Body of pancreas (tissue), 4 donors: ENCODE results near the gene BCKDHB. TPM values are rescaled to one million over a fixed set of nuclear protein-coding genes. Genes with fewer than 3 reads are reported as not detected.
A peak's percentile ranks its signal among the peaks of the same experiment; 100 is the strongest.
"Not testable (repeated sequence)": the region's sequence is repeated elsewhere in the genome, so short reads cannot be mapped to it uniquely, and the experiment has no call there.

Source experiments
- ATAC-seq: fragments of 150-250 bp; one replicate; pipeline ENCODE4 v1.9.1; 2016
- DNase-seq, 4 donors: peaks; one replicate each; pipeline ENCODE4 v3.0.0-alpha.2; 2019
- H3K27ac ChIP-seq, 4 donors: fragments of 200-600 bp; sonication (generic); 1 replicate in 3 of 4; 2 replicates in 1 of 4; pipeline versions ENCODE4 v1.5.1 to v1.6.1; 2016 to 2019; ENCODE audit warnings: mild to moderate bottlenecking in 1 of 4, mixed read lengths in 1 of 4, moderate library complexity in 1 of 4
- H3K27me3 ChIP-seq, 2 donors: fragments of 200-600 bp; sonication (generic); one replicate each; pipeline ENCODE4 v1.6.0; 2016; ENCODE audit warnings: mild to moderate bottlenecking in 1 of 2
- H3K36me3 ChIP-seq, 2 donors: fragments of 200-600 bp; sonication (generic); replicated peaks in 1 of 2; 2 replicates each; pipeline ENCODE4 v1.5.1; 2016; ENCODE audit warnings: low read depth in 2 of 2; ENCODE audit not compliant: insufficient read depth in 1 of 2
- H3K4me1 ChIP-seq: fragments of 200-600 bp; sonication (generic); one replicate; pipeline ENCODE4 v1.6.0; 2016
- H3K4me3 ChIP-seq, 2 donors: fragments of 200-600 bp; sonication (generic); 1 replicate in 1 of 2; 2 replicates in 1 of 2; pipeline ENCODE4 v1.5.1; 2016 to 2019
- H3K9me3 ChIP-seq, 3 donors: fragments of 200-600 bp; sonication (generic); 1 replicate in 2 of 3; 2 replicates in 1 of 3; pipeline ENCODE4 v1.5.1; 2016
- CTCF ChIP-seq, 7 experiments: fragments of 450-650 bp in 4 of 7; fragments of 200-600 bp in 3 of 7; sonication (generic) in 3 of 7; IDR thresholded peaks; one replicate each; pipeline ENCODE4 v1.5.1; 2016 to 2019; ENCODE audit warnings: antibody characterized with exemption in 7 of 7
- POLR2A ChIP-seq, 3 donors: fragments of 450-650 bp; IDR thresholded peaks; one replicate each; pipeline ENCODE4 v1.6.1; 2016; ENCODE audit warnings: antibody characterized with exemption in 3 of 3, mild to moderate bottlenecking in 2 of 3
- WGBS, 2 donors: methylation state at CpG; one replicate each; pipeline ENCODE4 v1.1.5; 2017; 5-methylcytosine and 5-hydroxymethylcytosine counted together
- intact Hi-C: fragments of 100-400 bp; cut with DNase I; formaldehyde crosslinking; loops from one replicate; pipeline ENCODE4 v1.15.1; 2023
- total RNA-seq, 2 donors: library from RNA; depleted of rRNA; stranded (reverse); fragments of >200 nt; gene quantifications; one replicate each; pipeline ENCODE4 v1.1.0, GENCODE V29; 2016

BCKDHB gene
- total RNA-seq, 2 donors from 2014 or later, result 11.5 to 14.8 TPM

GRCh38 chr6:80105972-80106417, 476 bp upstream of the BCKDHB start:
- no peak overlapping the region for H3K4me3 ChIP-seq
- TF ChIP-seq POLR2A (IDR thresholded peaks at IDR 0.05) (no peak), CTCF (IDR thresholded peaks at IDR 0.05) (no peak)
- intact Hi-C loops, result no loop called here
- WGBS, 2 donors, result 0 to 1% methylated on average over 6 of the region's 6 CpGs
- ATAC-seq (peak; percentile 0), DNase-seq (no peak)
- H3K9me3 ChIP-seq, result no peaks in the 10 kb centered on the region
- H3K4me1 ChIP-seq, result peaks cover 8% of the 10 kb centered on the region
- H3K27me3 ChIP-seq, result no peaks in the 10 kb centered on the region
- peak overlapping the region in 3 of 4 donors; percentile 90 to 97 (median 94) for H3K27ac ChIP-seq
- no peaks in the 10 kb centered on the region for H3K36me3 ChIP-seq

GRCh38 chr6:80122576-80122975, 16.1 kb downstream of the BCKDHB start:
- 90 to 95% methylated on average over 3 of the region's 3 CpGs for WGBS, 2 donors
- H3K4me3 ChIP-seq, H3K4me1 ChIP-seq, DNase-seq, H3K27me3 ChIP-seq, intact Hi-C loops, ATAC-seq, H3K36me3 ChIP-seq, H3K27ac ChIP-seq, H3K9me3 ChIP-seq: not testable (repeated sequence)

GRCh38 chr6:80126657-80127345, 20.3 kb downstream of the BCKDHB start:
- ATAC-seq (no peak), DNase-seq (no peak)
- H3K27me3 ChIP-seq, result no peaks in the 10 kb centered on the region
- H3K4me1 ChIP-seq, result no peaks in the 10 kb centered on the region
- intact Hi-C loops, result no loop called here
- no peak overlapping the region for H3K4me3 ChIP-seq
- H3K36me3 ChIP-seq, result no peaks in the 10 kb centered on the region
- WGBS, 2 donors, result 89 to 93% methylated on average over 5 of the region's 5 CpGs
- H3K27ac ChIP-seq, result no peak overlapping the region
- TF ChIP-seq POLR2A (IDR thresholded peaks at IDR 0.05) (no peak), CTCF (IDR thresholded peaks at IDR 0.05) (no peak)
- no peaks in the 10 kb centered on the region for H3K9me3 ChIP-seq

- Histone ChIP-seq H3K27ac (no peak overlapping the region), H3K9me3 (no peaks in the 10 kb centered on the region), H3K27me3 (no peaks in the 10 kb centered on the region), H3K4me3 (no peak overlapping the region), H3K36me3 (no peaks in the 10 kb centered on the region), H3K4me1 (no peaks in the 10 kb centered on the region)
- TF ChIP-seq POLR2A (IDR thresholded peaks at IDR 0.05), result no peak
- TF ChIP-seq CTCF (IDR thresholded peaks at IDR 0.05), result no peak
- intact Hi-C loops, result no loop called here
- no peak for ATAC-seq
- DNase-seq, result no peak
- 86% methylated on average over 3 of the region's 3 CpGs for WGBS, 2 donors
These were observed 23.0 kb downstream of the BCKDHB start for GRCh38 chr6:80129485-80129884.

- H3K9me3 ChIP-seq, result no peaks in the 10 kb centered on the region
- no peak overlapping the region for H3K4me3 ChIP-seq
- no peak overlapping the region for H3K27ac ChIP-seq
- WGBS, 2 donors, result 77 to 84% methylated on average over 4 of the region's 4 CpGs
- intact Hi-C loops, result no loop called here
- H3K27me3 ChIP-seq, result no peaks in the 10 kb centered on the region
- no peaks in the 10 kb centered on the region for H3K36me3 ChIP-seq
- peak; percentile 49 to 68 (median 60) for DNase-seq
- ATAC-seq, result peak; percentile 48
- TF ChIP-seq POLR2A (IDR thresholded peaks at IDR 0.05) (no peak), CTCF (IDR thresholded peaks at IDR 0.05) (peak in 6 of 7 experiments; percentile 18 to 43 (median 34))
- H3K4me1 ChIP-seq, result no peaks in the 10 kb centered on the region
These were observed 26.5 kb downstream of the BCKDHB start for GRCh38 chr6:80133020-80133419.
